Measurements from ENCODE around the gene SLC2A10. TPM values are rescaled to one million over a fixed set of nuclear protein-coding genes. Genes with fewer than 3 reads are reported as not detected.

The SLC2A10 gene
- total RNA-seq, 1 donor from 2014 or later, result 6.5 TPM

GRCh38 chr20:46725186-46726165 lies 16.0 kb downstream of the SLC2A10 start:
- no peak for DNase-seq (ENCODE audit: low read depth, low spot score)

- no peak for DNase-seq (ENCODE audit: low read depth, low spot score)
These were observed 22.3 kb downstream of the SLC2A10 start for GRCh38 chr20:46731770-46732169.

DNA sequence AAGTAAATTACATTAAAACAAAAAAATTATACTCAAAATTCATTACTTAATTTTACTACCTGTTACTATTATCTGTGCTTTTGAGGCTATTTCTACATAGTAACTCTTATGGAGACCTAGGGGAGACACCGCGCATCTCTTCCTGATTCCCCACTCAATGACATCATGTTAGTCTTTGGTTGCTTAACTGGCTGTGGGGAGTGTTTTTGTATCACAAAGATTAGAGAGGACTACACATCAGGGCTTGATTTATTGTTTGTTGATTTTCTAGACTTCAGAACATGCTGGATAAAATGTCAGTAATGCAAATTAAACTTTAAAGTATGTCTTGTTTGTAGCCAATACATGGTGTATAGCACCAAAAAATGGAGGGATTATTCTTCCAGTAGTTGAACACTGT lies 26.0 kb downstream of the SLC2A10 start:
- no peak for DNase-seq (ENCODE audit: low read depth, low spot score)

- DNase-seq (ENCODE audit: low read depth, low spot score), result no peak
These were observed 30.2 kb downstream of the SLC2A10 start for GRCh38 chr20:46739431-46740213.

DNA sequence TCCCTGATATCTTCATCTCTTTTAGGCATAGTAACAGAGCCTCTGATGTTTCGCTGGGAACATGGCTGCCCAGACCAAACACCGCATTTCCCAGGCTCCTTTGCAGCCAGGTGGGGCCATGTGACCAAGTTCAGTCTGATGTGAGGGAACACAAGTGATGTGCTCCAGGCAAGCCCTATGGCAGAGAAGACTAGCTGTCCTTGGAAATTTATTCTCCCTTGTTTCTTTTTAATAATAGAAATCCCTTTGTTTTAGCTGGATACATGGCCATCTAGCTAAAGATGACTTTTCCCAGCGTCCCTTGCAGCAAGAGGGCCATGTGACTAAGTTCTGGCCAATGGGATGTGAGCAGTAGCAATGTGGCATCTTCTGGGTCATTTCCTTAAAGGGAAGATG lies 30.8 kb downstream of the SLC2A10 start:
- DNase-seq (ENCODE audit: low read depth, low spot score), result no peak

DNA sequence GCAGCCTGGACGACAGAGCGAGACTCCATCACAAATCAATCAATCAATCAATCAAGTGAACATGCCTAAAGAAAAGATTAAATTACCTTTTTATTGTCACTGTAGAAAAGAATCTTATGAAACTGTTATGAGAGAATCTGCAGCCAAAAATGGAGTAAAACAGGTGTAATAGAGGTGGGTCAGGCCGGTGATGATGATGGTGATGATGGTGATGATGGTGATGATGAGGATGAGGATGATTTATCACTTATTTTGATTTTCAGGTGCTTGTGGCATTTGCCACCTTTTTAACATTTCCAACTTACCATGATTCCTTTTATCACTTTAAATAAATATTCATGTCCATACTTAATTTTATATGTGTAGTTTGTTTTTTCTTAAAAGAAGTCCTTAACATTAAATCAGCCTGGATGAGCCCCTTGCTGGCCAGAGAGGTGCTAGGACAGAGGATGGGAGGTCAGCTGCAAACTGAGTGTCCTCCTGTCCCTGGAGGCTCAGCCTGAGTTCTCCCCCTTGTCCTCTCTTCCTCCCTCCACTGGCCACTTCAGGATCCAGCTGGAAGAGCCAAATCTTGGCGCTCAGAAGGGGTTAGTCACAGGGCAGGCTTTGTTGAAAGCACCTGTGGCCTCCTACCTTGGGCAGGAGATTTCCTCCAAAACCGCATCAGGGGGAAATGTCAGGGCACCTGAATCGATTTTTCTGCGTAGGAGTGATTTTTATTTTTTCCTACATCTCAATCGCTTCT lies 32.6 kb downstream of the SLC2A10 start:
- no peak for DNase-seq (ENCODE audit: low read depth, low spot score)

DNA sequence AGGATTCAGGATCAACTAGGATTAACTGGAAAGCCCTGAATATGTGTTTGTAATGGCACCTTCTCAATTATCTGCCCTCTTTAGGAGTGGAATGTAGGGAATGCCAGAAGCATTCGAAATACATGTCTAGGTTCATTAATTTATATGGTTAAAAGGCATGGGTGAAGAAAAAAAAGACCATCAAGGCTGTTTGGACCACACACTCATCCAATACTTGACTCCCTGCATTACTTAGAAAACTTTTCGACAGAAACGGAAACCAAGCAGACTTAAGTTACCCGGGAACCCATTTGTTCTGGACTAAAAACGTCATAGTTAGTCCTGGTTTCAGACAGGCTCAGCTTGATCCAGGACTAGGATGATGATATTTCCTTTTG lies 33.2 kb downstream of the SLC2A10 start:
- DNase-seq (ENCODE audit: low read depth, low spot score), result no peak

DNA sequence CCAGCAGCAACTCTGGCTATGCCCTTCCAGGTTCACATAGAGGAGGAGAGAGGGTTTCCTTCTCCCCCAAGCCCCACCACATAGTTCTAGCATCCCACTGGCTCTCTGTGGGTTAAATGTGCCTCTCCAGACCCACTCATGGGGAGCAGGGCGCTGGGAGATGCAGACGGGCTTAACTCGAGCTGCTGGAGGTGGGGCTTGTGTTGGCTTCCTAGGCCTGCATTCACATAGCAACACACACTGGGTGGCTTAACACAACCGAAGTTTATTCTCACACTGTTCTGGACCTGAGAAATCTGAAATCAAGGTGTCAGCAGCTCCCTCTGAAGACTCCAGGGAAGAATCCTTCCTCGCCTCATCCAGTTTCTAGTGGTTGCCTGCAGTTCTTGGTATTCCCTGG lies 33.6 kb downstream of the SLC2A10 start:
- no peak for DNase-seq (ENCODE audit: low read depth, low spot score)

- DNase-seq (ENCODE audit: low read depth, low spot score), result no peak
These were observed 37.6 kb downstream of the SLC2A10 start for GRCh38 chr20:46746956-46747526.

DNA sequence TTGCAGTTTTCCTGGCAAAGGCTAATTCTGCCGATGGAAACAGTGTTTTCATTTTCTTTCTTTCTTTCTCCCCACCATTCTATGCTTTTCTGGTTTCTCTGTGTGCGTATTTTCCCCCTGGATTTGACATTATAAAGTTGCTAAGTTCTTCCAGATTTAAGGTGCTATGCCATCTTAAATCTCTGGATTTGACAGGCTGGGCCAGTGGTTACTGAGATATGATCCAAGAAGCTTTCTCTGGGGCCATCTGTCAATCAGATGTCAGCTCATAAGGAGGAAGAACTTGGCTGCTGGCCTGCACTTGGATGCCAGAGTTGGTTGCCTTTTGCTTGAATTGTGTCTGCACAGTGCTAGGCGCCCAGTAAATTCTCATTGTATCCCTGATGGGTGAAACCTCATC lies 39.7 kb downstream of the SLC2A10 start:
- no peak for DNase-seq (ENCODE audit: low read depth, low spot score)

DNA sequence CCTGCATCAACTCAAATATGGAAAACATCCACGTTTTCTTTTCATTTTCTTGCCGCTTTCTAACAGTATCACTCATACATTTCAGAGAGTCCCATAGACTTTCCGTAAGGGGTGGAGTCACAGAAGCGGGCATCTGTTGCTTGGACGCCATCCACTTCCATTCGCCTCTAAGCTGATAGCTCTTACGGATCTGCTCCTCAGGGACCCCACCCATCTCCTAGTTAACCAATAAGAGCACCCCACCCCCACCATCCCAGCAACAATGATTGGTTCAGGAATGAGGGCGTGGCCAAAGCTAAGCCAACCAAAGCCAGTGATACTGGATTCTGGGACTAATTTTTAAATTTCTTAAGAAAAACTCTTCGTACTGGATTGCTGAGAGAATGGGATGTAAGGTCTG lies 42.4 kb downstream of the SLC2A10 start:
- no peak for DNase-seq (ENCODE audit: low read depth, low spot score)

DNA sequence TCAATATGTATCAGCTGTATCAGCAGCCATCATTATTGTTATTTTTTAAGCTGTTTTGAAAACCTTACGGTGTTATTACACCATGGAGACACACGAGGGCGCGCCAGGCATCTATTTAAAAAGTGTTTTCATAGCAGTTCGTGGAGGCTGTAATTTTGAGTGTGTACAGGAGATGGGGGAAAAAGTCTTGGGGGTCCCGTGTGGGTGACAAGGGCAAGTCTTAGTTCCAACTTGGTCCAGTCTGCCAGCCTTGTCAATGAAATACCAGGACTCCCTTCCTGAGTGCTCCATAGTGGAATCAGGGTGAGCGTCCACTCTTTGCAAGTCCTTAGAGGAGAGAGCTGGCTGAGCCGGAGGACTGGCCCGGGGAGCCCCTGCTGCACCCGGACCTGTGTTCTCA lies 43.3 kb downstream of the SLC2A10 start:
- DNase-seq (ENCODE audit: low read depth, low spot score), result peak; percentile 3

DNA sequence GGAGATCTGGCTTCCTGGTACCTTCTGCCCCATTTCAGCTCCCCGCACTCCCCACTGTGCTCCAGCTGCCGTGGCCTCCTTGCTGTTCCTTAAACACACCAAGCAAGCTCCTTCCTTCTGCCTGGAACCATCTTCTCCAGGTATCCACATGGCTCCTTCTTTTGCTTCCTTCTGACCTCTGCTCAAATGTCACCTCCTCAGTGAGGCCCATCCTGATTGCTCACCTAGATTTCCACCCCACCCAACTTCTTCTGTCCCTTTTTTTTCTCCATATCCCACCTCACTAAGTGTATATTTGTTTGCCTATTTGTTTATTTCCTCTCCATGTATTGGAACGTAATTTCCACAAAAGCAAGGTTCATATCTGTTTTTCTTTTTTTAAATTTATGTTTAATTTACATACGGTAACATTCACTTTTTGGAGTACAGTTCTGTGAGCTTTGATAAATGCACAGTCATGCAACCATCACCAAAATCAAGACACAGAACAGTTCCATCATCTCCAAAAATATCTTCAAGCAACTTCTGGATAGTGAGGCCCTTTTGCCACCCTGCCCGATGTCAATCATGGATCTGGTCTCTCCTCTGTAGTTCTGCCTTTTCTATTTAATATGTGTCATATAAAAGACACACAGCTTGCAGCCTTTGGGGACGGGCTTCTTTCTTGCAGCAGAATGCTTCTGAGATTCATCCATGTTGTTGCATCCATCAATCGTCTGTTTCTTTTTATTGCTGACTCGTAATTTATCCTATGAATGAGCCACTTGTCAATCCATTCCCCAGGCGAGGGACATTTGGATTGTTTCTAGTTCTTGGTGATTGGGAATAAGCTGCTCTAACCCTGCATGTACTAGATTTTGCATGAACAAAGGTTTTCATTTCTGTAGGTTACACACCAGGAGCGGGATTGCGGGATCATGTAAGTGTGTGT lies 46.3 kb downstream of the SLC2A10 start:
- DNase-seq (ENCODE audit: low read depth, low spot score), result no peak

DNA sequence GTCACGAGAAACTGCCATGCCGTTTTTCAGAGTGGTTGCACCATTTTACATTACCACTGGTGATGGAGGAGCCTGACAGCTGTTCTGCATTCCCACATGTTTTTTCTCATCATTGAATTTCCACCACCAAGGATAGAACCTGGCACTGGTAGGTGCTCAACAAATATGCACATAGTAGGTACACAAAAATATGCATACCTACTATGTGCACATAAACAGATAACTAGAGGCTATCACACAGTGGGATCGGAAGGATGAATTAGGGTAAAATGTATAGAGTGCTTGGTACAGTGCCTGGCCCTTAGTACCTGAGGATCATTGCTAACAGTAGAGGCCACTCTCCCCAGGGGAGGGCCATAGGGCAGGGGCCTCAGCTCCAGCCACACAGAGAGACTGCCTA lies 47.0 kb downstream of the SLC2A10 start:
- DNase-seq (ENCODE audit: low read depth, low spot score), result no peak

- DNase-seq (ENCODE audit: low read depth, low spot score), result no peak
These were observed 47.7 kb downstream of the SLC2A10 start for GRCh38 chr20:46757135-46757534.

- no peak for DNase-seq (ENCODE audit: low read depth, low spot score)
These were observed 48.6 kb downstream of the SLC2A10 start for GRCh38 chr20:46757754-46758678.

GRCh38 chr20:46758929-46759669 lies 49.6 kb downstream of the SLC2A10 start:
- DNase-seq (ENCODE audit: low read depth, low spot score), result no peak

GRCh38 chr20:46761566-46761965 lies 52.1 kb downstream of the SLC2A10 start:
- DNase-seq (ENCODE audit: low read depth, low spot score), result no peak

DNA sequence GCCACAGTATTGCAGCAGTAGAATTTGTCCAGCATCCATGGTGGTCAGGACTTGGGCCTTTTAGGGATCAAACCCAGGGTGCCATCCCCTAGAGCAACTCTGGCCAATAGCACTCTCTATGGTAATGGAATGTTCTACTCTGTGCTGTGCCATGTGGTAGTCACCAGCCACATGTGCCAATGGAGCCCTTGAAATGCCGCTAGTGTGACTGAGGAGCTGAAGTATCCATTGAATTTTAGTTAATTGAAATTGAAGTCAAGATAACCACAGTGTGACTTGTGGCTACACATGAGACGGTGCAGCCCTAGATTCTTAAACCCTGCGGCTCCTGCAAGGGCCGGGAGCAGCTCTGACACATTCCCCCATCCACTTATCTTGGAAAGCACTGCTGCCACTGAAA lies 54.6 kb downstream of the SLC2A10 start:
- DNase-seq (ENCODE audit: low read depth, low spot score), result no peak

All from pulmonary artery endothelial cell (primary cell).